Measurements from ENCODE around the gene TULP4. TPM values are rescaled to one million over a fixed set of nuclear protein-coding genes. Genes with fewer than 3 reads are reported as not detected.
"Not testable (repeated sequence)": the region's sequence is repeated elsewhere in the genome, so short reads cannot be mapped to it uniquely, and the experiment has no call there.

The TULP4 gene
- total RNA-seq, 1 experiment from 2014 or later, result 21.5 TPM

GRCh38 chr6:158391276-158391675, 79.0 kb downstream of the TULP4 start:
- Histone ChIP-seq H3K9me3 (ENCODE audit: low read length) (no peaks in the 10 kb centered on the region), H3K9ac (ENCODE audit: low read length) (no peak overlapping the region), H3K4me2 (ENCODE audit: low read length) (no peak overlapping the region), H3K79me2 (ENCODE audit: low read length) (no peaks in the 10 kb centered on the region), H3K36me3 (ENCODE audit: low read depth, low read length) (no peaks in the 10 kb centered on the region; the same call in 1 of the 2 replicates), H3K27me3 (ENCODE audit: low read length) (no peaks in the 10 kb centered on the region), H4K20me1 (ENCODE audit: low read length) (no peaks in the 10 kb centered on the region), H2AFZ (ENCODE audit: low read length) (no peak overlapping the region), H3K4me3 (ENCODE audit: low read length) (no peak overlapping the region), H3K9me2 (replicated peaks; ENCODE audit: low read length) (no peaks in the 10 kb centered on the region), H3F3A (ENCODE audit: low read length, unreplicated experiment) (no peaks in the 10 kb centered on the region), H3K27ac (ENCODE audit: low read length) (no peak overlapping the region), H3K4me1 (ENCODE audit: insufficient read depth, low read length) (no peaks in the 10 kb centered on the region)
- ATAC-seq, result no peak
- CTCF ChIA-PET, result no interaction called here
- no TSS peak for BruUV-seq (replicated peaks)
- POLR2A ChIA-PET (ENCODE audit: unreplicated experiment), result no interaction called here
- intact Hi-C loops (cut with micrococcal nuclease), result no loop called here
- TF ChIP-seq EZH2phosphoT487 (IDR thresholded peaks at IDR 0.05; ENCODE audit: borderline replicate concordance, low read length) (no peak), CTCF (conservative IDR thresholded peaks at IDR 0.05; ENCODE audit: low read depth, low read length) (no peak), EZH2 (IDR thresholded peaks at IDR 0.05; ENCODE audit: low read length, unreplicated experiment) (no peak)
- DNase-seq, result no peak

- H3K9me3 ChIP-seq (ENCODE audit: low read length); intact Hi-C loops (cut with micrococcal nuclease); H3K36me3 ChIP-seq (ENCODE audit: low read depth, low read length); H3K9ac ChIP-seq (ENCODE audit: low read length); H4K20me1 ChIP-seq (ENCODE audit: low read length); H3K4me1 ChIP-seq (ENCODE audit: insufficient read depth, low read length); H3K4me3 ChIP-seq (ENCODE audit: low read length); ATAC-seq; POLR2A ChIA-PET (ENCODE audit: unreplicated experiment); H3K27me3 ChIP-seq (ENCODE audit: low read length); H3F3A ChIP-seq (ENCODE audit: low read length, unreplicated experiment); CTCF ChIA-PET; H3K27ac ChIP-seq (ENCODE audit: low read length); H3K79me2 ChIP-seq (ENCODE audit: low read length); H3K9me2 ChIP-seq (replicated peaks; ENCODE audit: low read length); DNase-seq; H2AFZ ChIP-seq (ENCODE audit: low read length); BruUV-seq (replicated peaks); H3K4me2 ChIP-seq (ENCODE audit: low read length): not testable (repeated sequence)
These were observed 79.7 kb downstream of the TULP4 start for GRCh38 chr6:158391977-158392376.

GRCh38 chr6:158396136-158396535, 83.9 kb downstream of the TULP4 start:
- H3K36me3 ChIP-seq (ENCODE audit: low read depth, low read length), result no peaks in the 10 kb centered on the region; the same call in 1 of the 2 replicates
- no peaks in the 10 kb centered on the region for H3K9me3 ChIP-seq (ENCODE audit: low read length)
- no peak overlapping the region for H3K4me3 ChIP-seq (ENCODE audit: low read length)
- no peaks in the 10 kb centered on the region for H4K20me1 ChIP-seq (ENCODE audit: low read length)
- no peaks in the 10 kb centered on the region for H3K9me2 ChIP-seq (replicated peaks; ENCODE audit: low read length)
- H3K27ac ChIP-seq (ENCODE audit: low read length), result no peak overlapping the region
- ChIA-PET POLR2A (ENCODE audit: unreplicated experiment) (no interaction called here), CTCF (no interaction called here)
- no peak overlapping the region for H3K9ac ChIP-seq (ENCODE audit: low read length)
- no peak for DNase-seq
- TF ChIP-seq EZH2 (IDR thresholded peaks at IDR 0.05; ENCODE audit: low read length, unreplicated experiment) (no peak), EZH2phosphoT487 (IDR thresholded peaks at IDR 0.05; ENCODE audit: borderline replicate concordance, low read length) (no peak), CTCF (conservative IDR thresholded peaks at IDR 0.05; ENCODE audit: low read depth, low read length) (no peak)
- H3K4me1 ChIP-seq (ENCODE audit: insufficient read depth, low read length), result no peaks in the 10 kb centered on the region
- ATAC-seq, result no peak
- H2AFZ ChIP-seq (ENCODE audit: low read length), result no peak overlapping the region
- no TSS peak for BruUV-seq (replicated peaks)
- intact Hi-C loops (cut with micrococcal nuclease), result no loop called here
- no peak overlapping the region for H3K4me2 ChIP-seq (ENCODE audit: low read length)
- H3F3A ChIP-seq (ENCODE audit: low read length, unreplicated experiment), result no peaks in the 10 kb centered on the region
- no peaks in the 10 kb centered on the region for H3K27me3 ChIP-seq (ENCODE audit: low read length)
- H3K79me2 ChIP-seq (ENCODE audit: low read length), result no peaks in the 10 kb centered on the region

Measured in PC-3 (cell line).